Measurements from ENCODE around the gene GSTM1. TPM values are rescaled to one million over a fixed set of nuclear protein-coding genes. Genes with fewer than 3 reads are reported as not detected.
"Not testable (repeated sequence)": the region's sequence is repeated elsewhere in the genome, so short reads cannot be mapped to it uniquely, and the experiment has no call there.

The GSTM1 gene
- total RNA-seq, 1 experiment from 2014 or later: not detected

GRCh38 chr1:109659997-109660690, 27.5 kb upstream of the GSTM1 start:
- Histone ChIP-seq H3K79me2 (ENCODE audit: low read length) (no peaks in the 10 kb centered on the region), H3F3A (ENCODE audit: low read length, unreplicated experiment) (no peaks in the 10 kb centered on the region), H3K4me1 (ENCODE audit: insufficient read depth, low read length) (peaks cover 23% of the 10 kb centered on the region), H3K9me2 (replicated peaks; ENCODE audit: low read length) (no peaks in the 10 kb centered on the region), H3K27me3 (ENCODE audit: low read length) (no peaks in the 10 kb centered on the region), H3K27ac (ENCODE audit: low read length) (no peak overlapping the region), H2AFZ (ENCODE audit: low read length) (no peak overlapping the region), H3K36me3 (ENCODE audit: low read depth, low read length) (no peaks in the 10 kb centered on the region), H3K4me3 (ENCODE audit: low read length) (no peak overlapping the region), H4K20me1 (ENCODE audit: low read length) (no peaks in the 10 kb centered on the region), H3K9me3 (ENCODE audit: low read length) (no peaks in the 10 kb centered on the region), H3K4me2 (ENCODE audit: low read length) (no peak overlapping the region), H3K9ac (ENCODE audit: low read length) (no peak overlapping the region)
- DNase-seq: no peak
- intact Hi-C loops (cut with micrococcal nuclease): no loop called here
- ChIA-PET CTCF (no interaction called here), POLR2A (ENCODE audit: unreplicated experiment) (no interaction called here)
- TF ChIP-seq EZH2 (IDR thresholded peaks at IDR 0.05; ENCODE audit: low read length, unreplicated experiment) (no peak), CTCF (conservative IDR thresholded peaks at IDR 0.05; ENCODE audit: low read depth, low read length) (no peak), EZH2phosphoT487 (IDR thresholded peaks at IDR 0.05; ENCODE audit: borderline replicate concordance, low read length) (no peak)
- ATAC-seq: no peak
- no TSS peak for BruUV-seq (replicated peaks)

GRCh38 chr1:109660691-109661026, 27.0 kb upstream of the GSTM1 start:
- H3K9me3 ChIP-seq (ENCODE audit: low read length); H3K27me3 ChIP-seq (ENCODE audit: low read length); H3K36me3 ChIP-seq (ENCODE audit: low read depth, low read length); H4K20me1 ChIP-seq (ENCODE audit: low read length); ATAC-seq; H3K4me2 ChIP-seq (ENCODE audit: low read length); H2AFZ ChIP-seq (ENCODE audit: low read length); H3K9ac ChIP-seq (ENCODE audit: low read length); H3K9me2 ChIP-seq (replicated peaks; ENCODE audit: low read length); H3K79me2 ChIP-seq (ENCODE audit: low read length); H3K4me3 ChIP-seq (ENCODE audit: low read length); POLR2A ChIA-PET (ENCODE audit: unreplicated experiment); BruUV-seq (replicated peaks); intact Hi-C loops (cut with micrococcal nuclease); CTCF ChIA-PET; DNase-seq; H3F3A ChIP-seq (ENCODE audit: low read length, unreplicated experiment); H3K27ac ChIP-seq (ENCODE audit: low read length): not testable (repeated sequence)
- H3K4me1 ChIP-seq (ENCODE audit: insufficient read depth, low read length): peaks cover 19% of the 10 kb centered on the region

- Histone ChIP-seq H2AFZ (ENCODE audit: low read length) (no peak overlapping the region), H3K27ac (ENCODE audit: low read length) (no peak overlapping the region), H3K9me3 (ENCODE audit: low read length) (no peaks in the 10 kb centered on the region), H3K4me2 (ENCODE audit: low read length) (no peak overlapping the region), H3K4me1 (ENCODE audit: insufficient read depth, low read length) (peaks cover 18% of the 10 kb centered on the region), H3K9me2 (replicated peaks; ENCODE audit: low read length) (no peaks in the 10 kb centered on the region), H3K27me3 (ENCODE audit: low read length) (no peaks in the 10 kb centered on the region), H4K20me1 (ENCODE audit: low read length) (no peaks in the 10 kb centered on the region), H3K36me3 (ENCODE audit: low read depth, low read length) (no peaks in the 10 kb centered on the region), H3K79me2 (ENCODE audit: low read length) (no peaks in the 10 kb centered on the region), H3K9ac (ENCODE audit: low read length) (no peak overlapping the region), H3F3A (ENCODE audit: low read length, unreplicated experiment) (no peaks in the 10 kb centered on the region), H3K4me3 (ENCODE audit: low read length) (no peak overlapping the region)
- BruUV-seq (replicated peaks): no TSS peak
- TF ChIP-seq EZH2 (IDR thresholded peaks at IDR 0.05; ENCODE audit: low read length, unreplicated experiment): no peak
- TF ChIP-seq EZH2phosphoT487 (IDR thresholded peaks at IDR 0.05; ENCODE audit: borderline replicate concordance, low read length): no peak
- TF ChIP-seq CTCF (conservative IDR thresholded peaks at IDR 0.05; ENCODE audit: low read depth, low read length): no peak
- CTCF ChIA-PET: no interaction called here
- DNase-seq (no peak), ATAC-seq (no peak)
- intact Hi-C loops (cut with micrococcal nuclease): no loop called here
- POLR2A ChIA-PET (ENCODE audit: unreplicated experiment): no interaction called here
These were observed 26.2 kb upstream of the GSTM1 start for GRCh38 chr1:109661391-109661790.

All from PC-3 (cell line).